Left ventricle myocardium inferior (tissue), 1 donor: ENCODE data around the gene CPLX4. TPM values are rescaled to one million over a fixed set of nuclear protein-coding genes. Genes with fewer than 3 reads are reported as not detected.
A peak's percentile ranks its signal among the peaks of the same experiment; 100 is the strongest.

ENCODE experiments used
- DNase-seq: peaks from one replicate; pipeline ENCODE4 v3.0.0-alpha.2; 2020
- H3K27ac ChIP-seq: fragments of 200-600 bp; replicated peaks from 2 replicates; pipeline ENCODE4 v1.8.0; 2021
- H3K27me3 ChIP-seq: fragments of 200-600 bp; 2 replicates; pipeline ENCODE4 v1.8.0; 2021; ENCODE audit warnings: low read depth
- H3K36me3 ChIP-seq: fragments of 200-600 bp; 2 replicates; pipeline ENCODE4 v1.8.0; 2021
- H3K4me1 ChIP-seq: fragments of 200-600 bp; 2 replicates; pipeline ENCODE4 v1.8.0; 2021
- H3K4me3 ChIP-seq: fragments of 200-600 bp; 2 replicates; pipeline ENCODE4 v1.8.0; 2021; ENCODE audit warnings: mild to moderate bottlenecking, moderate library complexity
- H3K9me3 ChIP-seq: fragments of 200-600 bp; replicated peaks from 2 replicates; pipeline ENCODE4 v1.8.0; 2021
- CTCF ChIP-seq: fragments of 200-600 bp; IDR thresholded peaks from 2 replicates; pipeline ENCODE4 v1.8.0; 2021; ENCODE audit warnings: antibody characterized with exemption, mild to moderate bottlenecking, borderline replicate concordance
- intact Hi-C: fragments of 100-400 bp; cut with micrococcal nuclease; formaldehyde crosslinking; loops from one replicate; pipeline ENCODE4 v1.11.0; 2022
- total RNA-seq: library from RNA; stranded (reverse); fragmentation: NEBNext Ultra II Directional; extraction: Animal tissue kit (Norgen Biotek cat#: 25700); gene quantifications from one replicate; pipeline ENCODE4 v1.2.1, GENCODE V29; 2021
- donor health status: DM: no; HTN: yes; CAD: no; lungs with severe emphysema.

CPLX4 gene
- total RNA-seq, 1 donor from 2014 or later: not detected

GRCh38 chr18:59271606-59272220, 46.7 kb downstream of the CPLX4 start:
- Histone ChIP-seq H3K27me3 (no peaks in the 10 kb centered on the region), H3K9me3 (no peaks in the 10 kb centered on the region), H3K27ac (no peak overlapping the region), H3K4me3 (peak overlapping the region; percentile 54), H3K36me3 (no peaks in the 10 kb centered on the region), H3K4me1 (peaks cover 40% of the 10 kb centered on the region)
- intact Hi-C loops: no loop called here
- TF ChIP-seq CTCF: no peak
- DNase-seq: no peak

DNA sequence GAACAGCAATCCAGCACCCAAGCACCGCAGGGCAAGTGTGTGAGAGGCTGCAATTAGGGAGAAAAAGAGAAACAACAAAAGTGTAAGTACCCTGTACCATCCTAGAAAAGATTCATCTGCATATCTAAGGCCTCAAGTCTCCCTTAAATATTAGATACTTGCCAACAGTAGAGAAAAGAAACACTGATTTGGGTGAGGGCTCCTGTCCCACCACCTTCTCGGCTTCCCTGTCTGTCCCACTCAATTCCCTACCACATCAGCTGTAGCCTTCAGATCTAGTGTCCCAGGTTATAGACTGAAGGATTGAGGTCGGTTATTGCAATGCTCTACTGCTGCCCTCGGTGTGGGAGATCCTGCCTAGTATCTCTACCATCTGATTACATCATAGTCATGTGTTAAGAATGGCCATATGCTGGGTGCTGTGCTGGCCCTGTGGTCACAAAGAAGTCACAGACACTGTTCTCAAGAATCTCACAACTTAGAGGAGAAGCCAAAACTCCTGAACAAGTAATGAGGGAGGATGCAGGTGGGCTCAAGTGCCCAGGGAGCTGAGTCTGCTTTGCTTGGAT, 47.7 kb downstream of the CPLX4 start:
- no peaks in the 10 kb centered on the region for H3K36me3 ChIP-seq
- H3K9me3 ChIP-seq: no peaks in the 10 kb centered on the region
- intact Hi-C loops: no loop called here
- DNase-seq: no peak
- TF ChIP-seq CTCF: no peak
- no peak overlapping the region for H3K27ac ChIP-seq
- H3K4me1 ChIP-seq: peaks cover 40% of the 10 kb centered on the region
- H3K4me3 ChIP-seq: no peak overlapping the region
- no peaks in the 10 kb centered on the region for H3K27me3 ChIP-seq

DNA sequence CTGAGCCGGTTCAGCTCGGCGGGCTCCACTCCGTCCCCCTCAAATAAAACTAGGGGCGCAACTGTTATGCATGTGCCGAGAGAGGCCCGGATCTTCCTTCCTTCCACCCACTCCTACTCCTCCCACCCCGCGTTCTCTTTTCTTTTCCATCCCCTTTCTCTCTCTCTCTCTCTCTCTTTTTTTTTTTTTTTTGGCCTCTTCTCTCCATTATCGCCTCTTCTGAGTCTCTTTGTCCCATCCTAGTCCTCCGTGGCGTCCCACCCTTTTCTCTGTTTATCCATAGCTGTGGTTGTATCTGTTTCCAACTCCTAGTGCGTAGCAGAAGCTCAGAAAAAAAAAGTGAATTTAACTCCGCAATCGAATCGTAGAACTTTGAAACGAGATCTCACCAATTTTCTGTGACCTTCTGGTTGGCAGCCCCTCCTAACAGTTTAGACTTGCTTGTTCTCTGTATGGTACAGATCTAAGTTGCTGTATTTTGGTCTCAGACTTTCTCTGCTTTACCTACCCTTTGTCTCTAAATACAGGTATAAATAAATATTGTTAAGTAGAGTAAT, 48.8 kb downstream of the CPLX4 start:
- no peak overlapping the region for H3K27ac ChIP-seq
- TF ChIP-seq CTCF: no peak
- no peaks in the 10 kb centered on the region for H3K36me3 ChIP-seq
- H3K9me3 ChIP-seq: no peaks in the 10 kb centered on the region
- no peak for DNase-seq
- intact Hi-C loops: no loop called here
- H3K4me3 ChIP-seq: peak overlapping the region; percentile 53
- no peaks in the 10 kb centered on the region for H3K27me3 ChIP-seq
- H3K4me1 ChIP-seq: peaks cover 50% of the 10 kb centered on the region

DNA sequence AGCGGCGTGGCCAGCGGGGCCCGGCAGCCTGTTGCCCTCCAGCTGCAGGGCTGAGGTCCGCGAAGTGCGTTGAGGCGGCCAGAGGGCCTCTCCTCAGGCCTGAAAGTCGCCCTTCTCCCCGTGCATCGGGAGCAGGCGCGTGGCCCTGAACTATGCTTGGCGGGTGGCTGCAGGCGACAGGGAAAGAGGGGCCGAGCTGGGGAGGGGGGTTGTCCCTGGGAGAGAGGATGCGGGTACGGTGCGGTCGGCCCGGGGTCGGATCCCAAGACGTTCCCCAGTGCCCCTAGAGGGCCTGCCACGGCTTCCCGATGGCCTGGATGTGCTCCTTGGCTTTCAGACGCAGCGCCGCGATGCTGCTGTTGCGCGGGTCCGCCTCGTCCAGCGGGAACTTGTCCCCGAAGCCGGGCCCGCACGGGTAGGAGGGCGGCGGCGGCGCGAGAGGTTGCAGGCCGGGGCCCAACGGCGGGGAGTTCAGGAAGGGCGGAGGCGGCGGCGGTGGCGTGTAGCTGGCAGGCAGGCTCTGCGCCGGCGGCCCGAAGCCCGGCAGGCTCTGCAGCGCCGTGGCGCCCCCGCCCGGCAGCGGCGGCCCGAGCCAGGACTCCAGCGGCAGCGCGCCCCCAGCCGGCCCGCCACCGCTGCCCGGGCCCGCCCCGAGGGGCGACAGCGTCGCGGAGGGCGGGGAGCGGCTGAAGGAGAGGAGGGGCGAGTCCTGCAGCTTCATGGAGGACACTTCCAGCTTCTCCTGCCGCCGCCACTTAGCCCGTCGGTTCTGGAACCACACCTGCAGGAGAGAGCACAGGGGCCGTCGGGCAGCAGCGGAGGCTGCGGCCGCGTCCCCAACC, 49.5 kb downstream of the CPLX4 start:
- H3K4me3 ChIP-seq: peak overlapping the region; percentile 53
- no peaks in the 10 kb centered on the region for H3K27me3 ChIP-seq
- intact Hi-C loops: no loop called here
- H3K36me3 ChIP-seq: no peaks in the 10 kb centered on the region
- H3K9me3 ChIP-seq: no peaks in the 10 kb centered on the region
- H3K4me1 ChIP-seq: peaks cover 47% of the 10 kb centered on the region
- peak; percentile 29 for DNase-seq
- peak; percentile 18 for TF ChIP-seq CTCF
- H3K27ac ChIP-seq: no peak overlapping the region

GRCh38 chr18:59268127-59268720, 50.2 kb downstream of the CPLX4 start:
- no peak for TF ChIP-seq CTCF
- intact Hi-C loops: no loop called here
- no peaks in the 10 kb centered on the region for H3K9me3 ChIP-seq
- peak overlapping the region; percentile 53 for H3K4me3 ChIP-seq
- H3K27ac ChIP-seq: no peak overlapping the region
- no peak for DNase-seq
- no peaks in the 10 kb centered on the region for H3K27me3 ChIP-seq
- no peaks in the 10 kb centered on the region for H3K36me3 ChIP-seq
- H3K4me1 ChIP-seq: peaks cover 39% of the 10 kb centered on the region
